HepG2 (cell line): ENCODE data around the gene ASPRV1. TPM values are rescaled to one million over a fixed set of nuclear protein-coding genes. Genes with fewer than 3 reads are reported as not detected.

Experiments
- BRD4 ChIP-seq: sonication (generic); formaldehyde crosslinking; IDR thresholded peaks from 2 replicates; pipeline ENCODE4 v1.4.0; 2020; ENCODE audit warnings: missing genetic modification reagents
- CBFB ChIP-seq: sonication (generic); formaldehyde crosslinking; IDR thresholded peaks from 2 replicates; pipeline ENCODE4 v1.4.0; 2020; ENCODE audit warnings: missing genetic modification reagents
- DRAP1 ChIP-seq: IDR thresholded peaks from 2 replicates; pipeline ENCODE4 v1.6.1; 2016; ENCODE audit warnings: missing genetic modification reagents, missing compliant biosample characterization
- HIVEP1 ChIP-seq: sonication (generic); formaldehyde crosslinking; IDR thresholded peaks from 2 replicates; pipeline ENCODE4 v1.4.0; 2020; ENCODE audit warnings: mild to moderate bottlenecking, missing genetic modification reagents
- HNF1B ChIP-seq: sonication (generic); formaldehyde crosslinking; IDR thresholded peaks from 2 replicates; pipeline ENCODE4 v1.5.1; 2020; ENCODE audit warnings: mild to moderate bottlenecking, moderate library complexity, missing genetic modification reagents
- KMT2B ChIP-seq: IDR thresholded peaks from 2 replicates; pipeline ENCODE4 v1.6.1; 2016; ENCODE audit warnings: missing genetic modification reagents, missing compliant biosample characterization
- LCORL ChIP-seq, 2 experiments: fragments of 450-650 bp in 1 of 2; sonication (generic) in 1 of 2; formaldehyde crosslinking in 1 of 2; IDR thresholded peaks; 2 replicates each; pipeline versions ENCODE4 v1.5.0 to v1.6.1; 2017 to 2020; ENCODE audit warnings: antibody characterized with exemption in 1 of 2, missing genetic modification reagents in 1 of 2
- MEF2D ChIP-seq: sonication (generic); formaldehyde crosslinking; IDR thresholded peaks from 2 replicates; pipeline ENCODE4 v1.5.1; 2020; ENCODE audit warnings: mild to moderate bottlenecking, missing genetic modification reagents
- MEIS1 ChIP-seq: sonication (generic); formaldehyde crosslinking; IDR thresholded peaks from 2 replicates; pipeline ENCODE4 v1.9.0; 2021; ENCODE audit warnings: mild to moderate bottlenecking, missing genetic modification reagents, moderate library complexity, borderline replicate concordance
- NCOA2 ChIP-seq: sonication (generic); formaldehyde crosslinking; IDR thresholded peaks from 2 replicates; pipeline ENCODE4 v1.8.0; 2022; ENCODE audit warnings: inconsistent platforms
- NCOA5 ChIP-seq: sonication (generic); formaldehyde crosslinking; IDR thresholded peaks from 2 replicates; pipeline ENCODE4 v1.4.0; 2020; ENCODE audit warnings: missing genetic modification reagents
- NRL ChIP-seq: sonication (generic); formaldehyde crosslinking; IDR thresholded peaks from 2 replicates; pipeline ENCODE4 v1.5.0; 2020; ENCODE audit warnings: missing genetic modification reagents, mild to moderate bottlenecking, moderate library complexity, borderline replicate concordance
- PAF1 ChIP-seq: IDR thresholded peaks from 2 replicates; pipeline ENCODE4 v1.6.1; 2016; ENCODE audit warnings: missing genetic modification reagents, missing compliant biosample characterization
- SAFB2 ChIP-seq: sonication (generic); formaldehyde crosslinking; IDR thresholded peaks from 2 replicates; pipeline ENCODE4 v1.5.1; 2020; ENCODE audit warnings: missing genetic modification reagents, low read depth, mild to moderate bottlenecking, borderline replicate concordance
- TAF15 ChIP-seq: fragments of 200-400 bp; formaldehyde crosslinking; IDR thresholded peaks from one replicate; pipeline ENCODE4 v1.6.1; 2018; ENCODE audit warnings: mild to moderate bottlenecking, low read depth, low read length; ENCODE audit not compliant: poor library complexity, severe bottlenecking
- TBL1XR1 ChIP-seq: fragments of 150-350 bp; IDR thresholded peaks from 2 replicates; pipeline ENCODE4 v1.6.1; 2014; ENCODE audit warnings: borderline replicate concordance, low read length; ENCODE audit not compliant: partially characterized antibody
- TMF1 ChIP-seq: sonication (generic); formaldehyde crosslinking; IDR thresholded peaks from 2 replicates; pipeline ENCODE4 v1.8.1; 2022; ENCODE audit warnings: low read depth, missing genetic modification reagents
- ZFX ChIP-seq: sonication (generic); formaldehyde crosslinking; IDR thresholded peaks from 2 replicates; pipeline ENCODE4 v1.4.0; 2020; ENCODE audit warnings: mild to moderate bottlenecking, low read depth, missing genetic modification reagents, moderate library complexity
- ZIK1 ChIP-seq: sonication (generic); formaldehyde crosslinking; IDR thresholded peaks from 2 replicates; pipeline ENCODE4 v1.5.0; 2020; ENCODE audit warnings: mild to moderate bottlenecking, low read depth, missing genetic modification reagents, borderline replicate concordance
- ZMYM4 ChIP-seq: sonication (generic); formaldehyde crosslinking; IDR thresholded peaks from 2 replicates; pipeline ENCODE4 v1.8.1; 2023; ENCODE audit warnings: mild to moderate bottlenecking, missing genetic modification reagents
- ZNF143 ChIP-seq: sonication (generic); formaldehyde crosslinking; IDR thresholded peaks from 2 replicates; pipeline ENCODE4 v1.4.0; 2020; ENCODE audit warnings: missing genetic modification reagents
- ZNF333 ChIP-seq: sonication (generic); formaldehyde crosslinking; IDR thresholded peaks from 2 replicates; pipeline ENCODE4 v1.4.0; 2020; ENCODE audit warnings: mild to moderate bottlenecking, missing genetic modification reagents, borderline replicate concordance
- ZNF382 ChIP-seq: sonication (generic); formaldehyde crosslinking; IDR thresholded peaks from 2 replicates; pipeline ENCODE4 v1.5.0; 2020; ENCODE audit warnings: missing genetic modification reagents, mild to moderate bottlenecking, borderline replicate concordance
- ZNF441 ChIP-seq: sonication (generic); formaldehyde crosslinking; IDR thresholded peaks from 2 replicates; pipeline ENCODE4 v1.7.0; 2021; ENCODE audit warnings: missing genetic modification reagents, borderline replicate concordance
- ZNF446 ChIP-seq: sonication (generic); formaldehyde crosslinking; IDR thresholded peaks from 2 replicates; pipeline ENCODE4 v1.5.0; 2020; ENCODE audit warnings: mild to moderate bottlenecking, missing genetic modification reagents
- ZNF512 ChIP-seq: sonication (generic); formaldehyde crosslinking; IDR thresholded peaks from 2 replicates; pipeline ENCODE4 v1.4.0; 2020; ENCODE audit warnings: mild to moderate bottlenecking, missing genetic modification reagents
- ZNF547 ChIP-seq: sonication (generic); formaldehyde crosslinking; IDR thresholded peaks from 2 replicates; pipeline ENCODE4 v1.5.1; 2020; ENCODE audit warnings: mild to moderate bottlenecking, missing genetic modification reagents
- ZNF619 ChIP-seq: sonication (generic); formaldehyde crosslinking; IDR thresholded peaks from 2 replicates; pipeline ENCODE4 v1.4.0; 2020; ENCODE audit warnings: mild to moderate bottlenecking, missing genetic modification reagents
- ZNF839 ChIP-seq: sonication (generic); formaldehyde crosslinking; IDR thresholded peaks from 2 replicates; pipeline ENCODE4 v1.4.0; 2020; ENCODE audit warnings: missing genetic modification reagents, mild to moderate bottlenecking, borderline replicate concordance
- polyA plus RNA-seq, 8 experiments: library from polyadenylated mRNA; depleted of rRNA in 3 of 8; stranded (reverse) in 7 of 8; unstranded in 1 of 8; fragments of >200 nt; fragmentation: Illumina TruSeq in 4 of 8; extraction: Trizol in 4 of 8; gene quantifications; 2 replicates each; pipeline versions ENCODE4 v1.2.1 to v1.2.3, GENCODE V29; 2011 to 2016; ENCODE audit warnings: low read depth in 4 of 8, missing spikeins in 1 of 8, mixed read lengths in 1 of 8; ENCODE audit not compliant: insufficient read depth in 1 of 8
- total RNA-seq, 5 experiments: library from RNA; depleted of rRNA; stranded (reverse); fragments of >200 nt; fragmentation: Illumina TruSeq; extraction: Trizol; gene quantifications; 2 replicates each; pipeline ENCODE4 v1.2.3, GENCODE V29; 2016; ENCODE audit warnings: low read depth in 1 of 5

ASPRV1 gene
- total and polyA plus RNA-seq, 2 of the 13 experiments (the other 11 are each of a cell fraction or from before 2014, with no cell fraction given) = 0.40 to 0.48 TPM

- TF ChIP-seq ZNF382 (CRISPR knock-in tag) = no peak
- no peak for TF ChIP-seq ZNF446
- TF ChIP-seq DRAP1 (CRISPR knock-in tag) = no peak
- no peak for TF ChIP-seq ZIK1
- TF ChIP-seq ZNF333 = no peak
- TF ChIP-seq LCORL (IDR thresholded peaks at IDR 0.05) = no peak
- TF ChIP-seq LCORL (CRISPR knock-in tag; IDR thresholded peaks at IDR 0.05) = peak; percentile 64; the same call in 1 of the 2 replicates
- no peak for TF ChIP-seq CBFB (CRISPR knock-in tag)
- no peak for TF ChIP-seq MEF2D (CRISPR knock-in tag)
- no peak for TF ChIP-seq SAFB2 (CRISPR knock-in tag)
- TF ChIP-seq NRL (CRISPR knock-in tag) = 0 out of 2 replicates have a peak, but pooled peaks have one; percentile 56
- no peak for TF ChIP-seq ZNF619 (CRISPR knock-in tag)
- no peak for TF ChIP-seq ZNF512
- no peak for TF ChIP-seq ZNF441 (CRISPR knock-in tag)
- peak; percentile 82 for TF ChIP-seq HNF1B
- no peak for TF ChIP-seq PAF1 (CRISPR knock-in tag)
- no peak for TF ChIP-seq ZNF143 (CRISPR knock-in tag)
- no peak for TF ChIP-seq NCOA5
- no peak for TF ChIP-seq TBL1XR1
- no peak for TF ChIP-seq HIVEP1 (CRISPR knock-in tag)
- TF ChIP-seq MEIS1 (CRISPR knock-in tag) = no peak
- TF ChIP-seq KMT2B (CRISPR knock-in tag) = no peak
- TF ChIP-seq ZNF547 (CRISPR knock-in tag) = 0 out of 2 replicates have a peak, but pooled peaks have one; percentile 35
- no peak for TF ChIP-seq TMF1 (CRISPR knock-in tag)
- peak; percentile 28; the same call in 1 of the 2 replicates for TF ChIP-seq ZFX (CRISPR knock-in tag)
- 0 out of 2 replicates have a peak, but pooled peaks have one; percentile 10 for TF ChIP-seq NCOA2 (CRISPR knock-in tag)
- 0 out of 2 replicates have a peak, but pooled peaks have one; percentile 22 for TF ChIP-seq BRD4 (CRISPR knock-in tag)
- no peak for TF ChIP-seq TAF15
- TF ChIP-seq ZNF839 (CRISPR knock-in tag) = 0 out of 2 replicates have a peak, but pooled peaks have one; percentile 0
- 0 out of 2 replicates have a peak, but pooled peaks have one; percentile 21 for TF ChIP-seq ZMYM4
Observed at GRCh38 chr2:69964353-69964841, 3.0 kb upstream of the ASPRV1 start (continued).
